NCI-H82 treated with DMSO at 0.1 percent for 48 hours (cell line): Measurements from ENCODE around the gene WBP11.

ENCODE experiments used
- DNase-seq: peaks from one replicate; lab custom pipeline; 2025; ENCODE audit not compliant: unreplicated experiment; lab: John Stamatoyannopoulos, UW

Gene WBP11

DNA sequence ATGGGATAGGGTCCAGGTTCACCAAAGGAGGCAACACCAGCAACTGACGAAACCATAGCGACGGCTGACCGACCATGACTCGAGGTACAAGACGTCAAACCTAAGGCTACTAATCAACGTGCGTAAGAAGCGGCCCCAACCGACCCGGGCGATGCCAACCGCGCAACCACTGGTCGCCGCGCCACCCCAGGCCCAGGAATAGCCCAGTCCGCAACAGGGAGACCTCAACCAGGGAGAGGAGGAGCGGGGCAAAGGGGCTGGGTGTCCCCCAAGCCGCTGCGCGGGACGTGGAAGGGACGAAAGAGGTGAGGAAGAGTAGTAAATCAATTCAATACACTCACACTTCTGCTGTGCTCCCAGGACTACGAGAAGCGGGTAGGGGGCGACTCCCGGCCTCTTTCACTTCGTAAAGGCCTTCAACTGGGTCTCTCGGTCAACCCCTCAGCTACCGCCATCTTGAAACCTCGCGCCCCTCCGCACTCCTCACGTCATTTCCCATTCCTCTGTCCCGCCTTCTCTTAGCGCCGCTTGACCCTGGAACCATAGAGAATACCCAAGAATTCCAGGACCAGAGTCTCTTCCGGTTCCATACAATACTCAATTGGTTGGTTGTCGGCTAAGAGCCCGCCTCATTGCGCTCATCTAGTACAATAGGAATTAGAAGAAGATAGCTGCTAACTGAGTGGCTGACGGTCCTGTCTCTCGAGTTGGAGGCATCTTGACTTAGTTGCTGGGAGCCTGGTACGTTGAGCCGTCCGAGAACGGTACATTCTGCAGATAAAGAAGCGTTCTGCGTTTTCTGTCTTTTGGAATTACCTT lies at the start of gene WBP11, which contains the start of gene C12orf60:
WBP11 (minus strand) TSS at position 468 of the 819 bp plus-strand sequence. CDS start 2,095 bp downstream, outside the sequence.
C12orf60 (plus strand) TSS at position 660 of the 819 bp plus-strand sequence. CDS start 19,266 bp downstream, outside the sequence.
- peak; percentile 99 for DNase-seq

DNA sequence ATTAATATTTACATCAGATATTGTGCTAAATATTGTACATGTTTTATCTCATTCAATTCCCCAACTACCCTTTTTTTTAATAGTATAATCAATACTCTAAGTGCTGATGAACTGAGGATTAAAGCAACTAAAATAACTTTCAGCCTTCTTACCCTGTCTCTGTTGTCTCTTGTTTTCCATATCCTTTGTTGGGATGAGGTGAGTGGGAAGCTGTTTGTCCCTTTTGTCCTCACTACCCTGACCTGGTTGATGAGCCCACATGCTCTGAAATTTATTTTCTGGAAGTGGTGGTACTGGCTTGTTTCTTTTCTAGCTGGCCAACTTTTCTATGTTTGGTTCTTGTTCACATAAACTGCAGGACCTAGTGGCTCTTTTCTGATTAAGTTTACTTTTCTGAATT lies 49.6 kb upstream of the WBP11 start:
- DNase-seq = no peak

DNA sequence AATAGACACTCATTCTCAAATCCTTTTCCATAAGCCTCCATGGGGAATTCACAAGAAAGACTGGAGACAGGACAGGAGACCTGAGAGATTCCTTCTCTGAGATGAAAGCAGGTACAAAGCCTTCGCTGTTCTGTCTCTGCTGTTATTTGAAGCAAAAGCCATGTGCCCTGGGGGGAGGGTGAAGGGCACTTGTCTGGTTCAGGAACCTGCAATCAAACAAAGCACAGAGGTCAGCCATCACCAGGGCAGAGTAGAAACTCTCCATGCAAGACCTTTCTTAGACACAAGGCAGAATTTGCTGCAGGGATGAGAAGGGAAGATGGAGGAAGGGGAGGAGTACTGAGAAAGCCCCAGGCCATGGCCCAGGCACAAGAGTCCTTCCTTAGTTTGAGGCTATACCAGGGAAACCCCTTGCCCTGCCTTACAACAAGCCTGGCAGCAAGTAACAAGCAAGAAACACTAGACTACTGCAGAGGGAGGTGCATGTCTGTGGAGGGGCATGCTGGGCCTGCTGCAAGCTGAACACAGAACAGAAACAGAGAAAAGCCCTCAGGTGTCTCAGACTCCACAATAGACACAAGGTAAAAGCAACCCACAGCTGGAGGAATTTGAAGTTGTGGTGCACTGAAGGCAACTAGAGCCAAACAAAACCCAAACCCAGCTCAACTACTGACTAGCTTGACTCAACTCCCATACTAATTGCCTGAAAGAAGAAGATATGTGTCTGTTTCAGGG lies 47.8 kb upstream of the WBP11 start:
- DNase-seq = no peak

DNA sequence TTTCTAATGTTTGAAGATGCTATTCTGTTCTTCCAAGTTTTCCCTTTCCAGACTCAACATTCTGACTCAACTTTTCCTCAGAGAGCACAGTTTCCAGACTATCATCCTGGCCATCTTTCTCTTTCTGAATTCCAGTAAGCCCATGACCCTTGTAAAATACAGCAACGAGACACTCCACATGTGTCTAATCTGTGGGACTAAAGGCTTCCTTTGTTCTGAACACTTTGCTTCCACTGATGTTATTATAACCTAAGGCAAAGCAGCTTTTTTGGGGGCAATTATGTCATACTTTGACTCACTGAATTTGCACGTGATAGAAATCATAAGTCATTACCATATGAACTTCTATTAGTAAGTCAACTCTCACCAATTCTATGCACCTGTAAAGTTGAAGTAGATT lies 46.4 kb upstream of the WBP11 start:
- DNase-seq = no peak

DNA sequence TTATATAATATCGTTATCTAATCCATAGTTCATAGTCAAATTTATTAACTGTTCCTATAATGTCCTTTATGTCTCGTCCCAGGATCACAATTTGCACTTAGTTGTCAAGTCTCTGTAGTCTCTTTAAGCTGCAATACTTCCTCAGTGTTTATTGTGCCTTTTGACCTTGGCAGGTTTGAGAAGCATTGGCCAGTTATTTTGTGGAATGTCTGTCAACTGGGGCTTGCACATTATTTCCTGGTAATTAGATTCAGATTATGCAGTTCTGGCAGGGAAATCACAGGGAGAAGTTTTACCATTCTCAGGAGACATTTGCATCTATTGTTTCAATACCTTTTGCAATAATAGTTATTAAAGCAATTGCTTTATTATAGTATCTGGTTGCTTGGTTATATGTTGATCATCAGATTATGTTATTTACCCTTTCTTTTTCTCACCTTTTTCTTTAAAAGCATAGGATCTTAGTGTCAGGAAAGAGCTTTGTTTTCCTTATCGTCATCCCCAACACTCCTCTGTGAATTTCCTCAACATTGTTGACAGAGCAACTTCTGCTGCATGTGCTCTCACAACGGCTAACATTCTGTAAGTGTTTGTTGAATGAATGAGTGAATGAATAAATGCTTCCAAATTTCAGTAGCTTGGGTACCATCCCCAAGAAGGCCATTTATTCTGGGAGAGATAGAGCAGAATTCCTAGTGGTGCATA lies 43.8 kb upstream of the WBP11 start:
- no peak for DNase-seq

DNA sequence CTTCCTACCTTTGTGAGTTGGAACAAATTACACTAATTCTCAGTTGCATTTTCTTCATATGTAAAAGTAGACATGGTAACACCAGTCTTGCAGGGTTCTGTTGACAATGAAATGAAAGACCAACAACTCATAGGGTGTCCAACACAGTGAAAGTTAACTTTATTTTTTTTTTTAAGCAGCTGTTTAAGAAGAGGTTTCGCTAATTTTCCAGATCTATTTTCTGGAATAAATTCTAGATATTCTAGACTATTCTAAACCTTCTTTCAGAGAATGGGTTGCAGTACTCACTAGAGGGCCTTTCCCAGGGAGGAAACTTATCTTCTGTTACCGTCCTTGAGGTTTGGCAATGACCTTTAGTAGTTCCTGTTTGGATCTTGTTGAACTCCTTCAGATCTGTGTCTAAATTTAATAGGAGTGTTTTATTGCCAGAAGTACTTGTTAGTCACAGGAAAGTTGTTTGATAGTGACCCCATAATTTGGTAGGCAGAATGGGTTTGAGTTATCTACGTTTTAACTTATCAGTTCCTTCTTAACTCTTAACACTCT lies 42.8 kb upstream of the WBP11 start:
- no peak for DNase-seq

DNA sequence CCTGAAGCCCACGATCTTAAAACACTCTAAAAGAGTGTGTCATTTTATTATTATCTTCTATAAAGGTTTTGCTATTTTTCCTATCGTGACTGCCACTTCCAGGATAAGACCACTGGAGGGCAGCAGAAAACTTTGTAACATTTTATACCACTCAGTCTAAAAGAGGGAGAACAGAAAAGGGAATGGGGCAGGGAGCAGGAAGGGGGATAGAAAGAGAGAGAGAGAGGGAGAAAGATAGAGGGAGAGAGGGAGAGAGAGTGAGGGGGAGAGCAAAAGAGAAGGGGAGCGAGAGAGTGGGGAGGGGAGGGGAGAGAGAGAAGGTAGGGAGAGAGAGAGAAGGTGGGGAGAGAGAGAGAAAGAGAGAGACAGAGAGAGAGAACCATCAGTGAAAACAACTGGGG lies 42.1 kb upstream of the WBP11 start:
- DNase-seq = peak; percentile 38

DNA sequence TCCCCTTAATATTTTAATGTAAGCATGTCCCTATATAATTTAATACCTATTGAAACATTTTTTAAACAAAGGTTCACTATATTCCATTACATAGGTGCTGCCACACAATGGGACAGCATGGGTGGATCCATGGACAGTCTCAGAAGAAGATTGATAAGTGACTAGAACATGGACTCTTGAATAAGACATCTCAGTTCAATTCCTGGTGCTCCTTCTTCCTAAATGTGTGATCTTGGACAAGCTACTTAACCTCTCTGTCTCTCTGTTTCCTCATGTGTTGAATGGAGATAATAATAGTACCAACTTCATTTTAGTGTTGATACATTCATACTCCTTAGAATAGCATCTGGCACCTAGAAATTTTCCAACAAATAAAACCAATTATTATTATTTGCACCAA lies 41.1 kb upstream of the WBP11 start:
- DNase-seq = no peak

DNA sequence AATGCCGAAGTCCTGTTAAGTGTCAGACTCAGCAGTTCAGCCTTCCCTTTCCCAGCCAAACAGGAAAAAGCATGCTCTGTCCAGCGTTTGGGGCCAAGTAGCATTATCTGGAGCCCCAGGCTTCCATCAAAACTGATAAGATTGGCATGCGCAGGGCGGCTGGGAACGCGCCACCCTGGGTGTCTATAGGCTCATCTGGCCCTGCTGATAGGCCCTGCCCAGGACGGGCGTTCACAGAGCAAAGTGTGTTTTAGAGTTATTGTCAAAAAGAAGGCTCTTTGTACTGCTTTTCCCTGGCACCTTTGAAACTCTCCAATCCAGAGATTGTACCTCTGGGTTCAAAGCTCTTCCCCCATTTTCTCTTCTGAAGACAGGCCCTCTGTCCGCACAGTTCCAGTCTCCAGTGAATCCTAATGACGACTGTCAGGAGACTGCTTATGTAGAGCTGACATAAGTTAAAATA lies 40.2 kb upstream of the WBP11 start, which contains the start of gene ART4:
ART4 (minus strand) TSS at position 102 of the 463 bp plus-strand sequence. CDS start 413 bp downstream, outside the sequence.
- no peak for DNase-seq

DNA sequence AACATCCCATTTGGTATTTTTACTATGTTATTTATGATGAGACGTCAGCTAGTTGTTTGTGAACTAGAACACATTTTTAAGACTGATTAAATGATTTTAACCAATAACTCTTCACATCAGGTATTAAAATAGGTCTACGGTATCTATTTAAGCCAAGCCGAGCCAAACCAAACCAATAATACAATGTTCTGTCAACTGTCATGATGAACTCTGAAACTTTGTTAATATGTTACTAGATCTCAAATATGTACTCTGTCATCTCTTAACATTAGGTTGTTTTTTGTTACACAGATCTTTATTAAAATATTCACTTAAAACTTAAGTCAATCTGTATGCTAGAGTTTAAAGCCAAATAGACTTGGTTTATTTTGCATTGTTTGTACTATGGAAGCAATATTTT lies 39.0 kb upstream of the WBP11 start:
- DNase-seq = no peak

DNA sequence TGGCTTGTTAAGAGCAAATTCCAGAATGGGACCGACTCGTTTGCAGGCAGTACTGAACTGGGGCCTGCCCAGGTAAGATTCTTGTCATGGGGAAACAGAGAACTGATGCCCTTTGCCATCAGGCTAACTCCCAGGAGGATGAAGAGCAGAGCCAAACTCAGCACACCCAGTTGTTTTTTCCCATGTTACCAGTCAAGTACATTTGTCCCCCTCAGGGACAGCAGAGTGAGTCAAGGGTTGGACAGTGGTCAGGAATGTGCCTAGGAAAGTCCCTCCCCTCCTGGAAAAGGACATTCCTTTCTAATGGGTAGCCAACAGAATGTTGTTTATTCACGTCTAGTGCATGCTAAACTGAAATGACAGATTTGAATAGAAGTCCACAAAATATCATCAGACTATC lies 38.5 kb upstream of the WBP11 start:
- DNase-seq = no peak

DNA sequence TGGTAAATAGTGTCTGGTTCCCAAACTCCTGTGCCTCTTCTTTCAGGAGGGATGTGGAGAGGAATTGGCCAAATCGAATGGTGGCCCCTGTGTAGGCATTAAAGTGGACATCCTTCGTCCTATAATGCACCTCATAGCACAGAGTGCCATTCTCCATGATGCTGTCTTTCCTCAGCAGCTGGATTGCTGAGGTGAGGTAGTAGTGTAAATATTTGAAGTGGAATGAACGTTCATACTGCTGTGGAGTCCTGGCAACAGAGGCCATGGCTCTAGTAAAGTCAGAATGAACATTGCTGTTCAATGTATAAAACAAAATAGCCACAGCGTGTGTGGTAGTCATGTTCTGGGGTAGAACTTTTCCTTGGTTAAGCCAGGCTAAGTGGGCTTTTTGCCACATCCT lies 37.3 kb upstream of the WBP11 start:
- no peak for DNase-seq

DNA sequence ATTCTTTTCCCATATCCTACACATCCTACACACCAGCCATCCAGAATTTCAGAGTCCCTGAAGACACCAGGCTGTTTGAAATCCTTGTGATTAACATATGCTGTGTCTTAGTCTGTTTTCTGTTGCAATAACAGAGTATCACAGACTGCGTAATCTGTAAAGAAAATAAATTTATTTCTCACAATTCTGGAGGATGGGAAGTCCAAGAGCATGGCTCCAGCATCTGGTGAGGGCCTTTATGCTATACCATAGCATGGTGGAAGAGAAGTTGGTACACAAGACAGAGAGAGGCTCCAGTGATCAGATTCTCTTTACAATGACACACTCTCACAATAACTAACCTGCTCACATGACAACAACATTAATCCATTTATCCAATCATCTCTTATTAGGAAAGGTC lies 36.0 kb upstream of the WBP11 start:
- DNase-seq = no peak

DNA sequence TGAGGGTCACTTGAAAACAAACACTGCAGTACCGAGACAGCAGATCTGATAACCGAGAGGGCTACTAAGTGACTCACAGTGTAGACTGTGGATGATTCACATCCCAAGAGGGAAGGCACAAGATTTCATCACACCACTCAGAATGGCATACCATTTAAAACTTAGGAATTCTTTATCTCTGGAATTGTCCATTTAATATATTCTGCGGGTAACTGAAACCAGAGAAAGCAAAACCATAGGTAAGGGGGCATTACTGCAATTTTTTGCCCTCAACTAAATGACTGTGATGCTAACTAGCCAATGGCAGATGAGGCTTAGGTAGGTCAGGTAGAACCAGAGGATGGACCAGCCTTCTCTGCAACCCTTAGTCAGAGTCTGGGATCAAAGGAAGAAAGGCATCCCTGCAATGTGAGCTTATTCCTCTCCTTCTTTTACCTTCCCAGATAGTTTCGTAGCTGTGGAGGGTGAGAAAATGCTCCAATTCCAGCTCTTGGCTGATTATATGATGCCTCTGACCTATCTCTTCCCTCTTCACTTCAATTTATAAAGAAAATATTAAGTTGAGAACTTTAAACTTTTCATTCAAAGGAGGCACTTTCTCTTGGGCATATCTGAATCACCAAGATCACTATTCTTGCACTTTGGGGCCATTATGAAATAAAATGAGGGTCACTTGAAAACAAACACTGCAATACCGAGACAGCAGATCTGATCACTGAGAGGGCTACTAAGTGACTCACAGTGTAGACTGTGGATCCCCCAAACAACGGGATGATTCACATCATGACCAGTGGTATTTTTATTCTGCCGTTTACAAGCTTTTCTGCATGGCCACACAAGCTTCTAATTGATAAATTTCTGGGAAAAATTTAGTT lies 33.3 kb upstream of the WBP11 start:
- DNase-seq = no peak

DNA sequence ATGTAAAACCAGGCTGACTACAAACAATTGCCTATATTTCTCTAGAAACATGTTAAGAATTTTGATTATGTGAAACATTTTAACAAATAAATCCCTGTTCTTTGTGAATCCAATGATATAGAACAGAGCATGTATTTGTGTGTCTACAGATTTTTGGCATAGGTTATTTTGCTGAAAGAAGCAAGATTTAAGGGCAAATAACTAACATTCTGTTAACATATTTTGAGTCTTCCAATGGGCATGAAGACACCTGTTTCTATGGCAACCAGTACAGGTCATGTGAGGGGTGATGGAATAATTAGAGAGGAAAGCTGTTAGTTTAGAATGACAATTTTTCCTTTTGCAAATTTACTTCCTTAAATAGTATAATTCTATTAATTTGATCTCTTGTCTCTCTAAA lies 31.2 kb upstream of the WBP11 start:
- no peak for DNase-seq

DNA sequence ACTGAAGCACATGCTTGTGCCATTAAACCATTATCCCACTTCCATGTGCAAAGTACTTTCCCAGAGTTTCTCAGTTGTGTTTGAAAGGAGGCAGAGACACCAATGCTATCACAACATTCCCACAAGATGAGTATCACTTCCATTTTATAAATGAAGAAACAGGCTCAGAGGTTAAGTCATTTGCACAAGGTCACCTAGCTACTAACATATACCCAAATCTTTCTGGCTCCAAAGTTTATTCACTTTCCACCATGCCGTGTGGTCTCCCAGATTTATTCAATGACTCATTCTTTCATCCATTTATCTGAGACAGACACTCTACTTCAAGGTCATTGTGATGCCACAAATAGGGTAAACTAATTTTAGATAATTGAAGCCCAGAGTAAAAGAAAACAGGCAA lies 30.7 kb upstream of the WBP11 start:
- DNase-seq = no peak

DNA sequence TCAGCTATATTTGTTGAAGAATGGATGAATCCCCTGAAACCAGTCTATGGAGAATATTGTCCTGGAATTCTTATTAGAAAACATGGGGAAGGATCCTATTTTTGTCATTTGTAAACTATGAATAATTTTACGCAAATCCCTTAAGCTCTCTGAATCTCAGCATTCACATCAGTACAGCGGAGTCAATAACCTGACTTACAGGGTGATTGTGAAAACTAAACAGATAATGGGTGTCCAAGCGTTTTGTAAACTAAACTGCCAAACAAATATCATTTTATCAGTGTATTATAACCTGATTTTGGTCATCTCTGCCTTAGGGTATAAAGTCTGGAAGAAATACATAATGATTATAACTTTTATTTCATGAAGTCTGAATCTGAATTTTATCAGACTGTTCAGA lies 30.1 kb upstream of the WBP11 start:
- DNase-seq = no peak

DNA sequence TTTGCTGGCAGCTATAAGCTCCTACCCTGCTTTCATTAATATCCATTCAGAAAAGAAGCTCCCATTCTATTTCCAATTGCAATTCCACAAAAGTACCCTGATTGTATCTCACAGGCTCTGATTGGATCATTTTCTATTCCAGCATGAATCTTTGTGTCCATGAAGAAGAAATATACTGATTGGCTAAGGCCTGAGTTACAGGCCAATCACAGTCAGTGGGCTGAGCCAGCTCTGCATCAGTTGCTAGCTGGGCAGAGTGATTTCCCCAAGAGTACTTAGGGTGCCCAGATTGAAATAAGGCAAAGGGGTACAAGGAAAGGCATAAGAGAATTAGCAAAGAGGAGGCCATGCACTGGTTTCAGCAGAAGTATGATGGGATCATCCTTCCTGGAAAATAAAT lies 25.6 kb upstream of the WBP11 start:
- DNase-seq = no peak

DNA sequence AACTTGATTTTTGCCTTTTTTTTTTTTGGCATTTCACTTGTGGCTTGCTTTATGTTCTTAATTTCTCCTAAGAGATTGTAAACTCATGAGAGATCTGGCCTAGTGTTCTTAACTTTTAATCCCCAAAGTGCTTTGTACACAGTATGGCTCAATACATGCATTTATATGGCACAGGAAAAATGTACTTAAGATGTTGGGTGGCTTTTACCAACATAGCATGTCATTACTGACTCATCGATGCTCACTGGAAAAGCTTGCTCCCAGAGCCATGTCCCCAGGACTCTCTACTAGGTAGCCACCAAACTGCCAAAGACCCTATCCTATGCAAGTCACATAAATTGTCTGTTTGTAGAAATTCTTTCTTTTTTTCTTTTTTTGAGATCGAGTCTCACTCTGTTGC lies 23.8 kb upstream of the WBP11 start:
- DNase-seq = no peak

DNA sequence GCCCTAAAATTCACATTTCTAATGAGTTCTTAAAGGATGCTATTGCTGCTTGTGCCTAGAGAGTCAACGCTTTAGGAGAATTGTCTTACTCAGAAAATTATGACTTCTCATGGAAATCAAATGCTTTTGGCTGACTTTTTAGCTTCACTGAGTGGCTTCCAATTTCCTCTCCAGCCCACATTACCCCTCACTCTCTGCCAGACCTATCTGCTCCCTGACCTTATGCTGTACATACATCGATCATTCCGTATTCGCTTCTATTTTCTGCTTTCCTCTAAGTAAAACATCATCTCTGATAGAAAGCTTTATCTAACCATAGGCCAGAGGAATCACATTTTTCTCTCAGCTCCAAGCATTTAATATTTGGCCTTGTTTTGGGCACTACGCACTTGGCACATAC lies 23.2 kb upstream of the WBP11 start:
- no peak for DNase-seq
